Activated naive CD4-positive, alpha-beta T cell treated with anti-CD3 and anti-CD28 coated beads, Interleukin-2, amount 50 U/mL, for 24 hours (primary cell): ENCODE measurements around the gene ZC3H8.

Source experiments
- H3K27ac Mint-ChIP-seq: one replicate; pipeline ENCODE4 v1.8.0; 2021; ENCODE audit warnings: mild to moderate bottlenecking, mixed read lengths
- H3K27me3 Mint-ChIP-seq: one replicate; pipeline ENCODE4 v1.8.0; 2021; ENCODE audit warnings: mixed read lengths
- H3K36me3 Mint-ChIP-seq: one replicate; pipeline ENCODE4 v1.8.0; 2021; ENCODE audit warnings: mixed read lengths
- H3K4me1 Mint-ChIP-seq: one replicate; pipeline ENCODE4 v1.8.0; 2021; ENCODE audit warnings: mixed read lengths
- H3K4me3 Mint-ChIP-seq: one replicate; pipeline ENCODE4 v1.8.0; 2021; ENCODE audit warnings: mild to moderate bottlenecking, mixed read lengths
- H3K9me3 Mint-ChIP-seq: one replicate; pipeline ENCODE4 v1.8.0; 2021; ENCODE audit warnings: mixed read lengths

ZC3H8 gene

GRCh38 chr2:112275311-112275886, 20.6 kb upstream of the ZC3H8 start, which contains the start of gene ZC3H6:
ZC3H6 (plus strand) TSS chr2:112275597; CDS start chr2:112275995, 398 bp downstream.
- Mint-ChIP-seq H3K9me3 (no peaks in the 10 kb centered on the region), H3K27me3 (no peaks in the 10 kb centered on the region), H3K4me3 (peak within 1 kb of the TSS; percentile 92), H3K4me1 (peaks cover 31% of the 10 kb centered on the region), H3K36me3 (no peaks in the 10 kb centered on the region), H3K27ac (peak within 1 kb of the TSS; percentile 98)

DNA sequence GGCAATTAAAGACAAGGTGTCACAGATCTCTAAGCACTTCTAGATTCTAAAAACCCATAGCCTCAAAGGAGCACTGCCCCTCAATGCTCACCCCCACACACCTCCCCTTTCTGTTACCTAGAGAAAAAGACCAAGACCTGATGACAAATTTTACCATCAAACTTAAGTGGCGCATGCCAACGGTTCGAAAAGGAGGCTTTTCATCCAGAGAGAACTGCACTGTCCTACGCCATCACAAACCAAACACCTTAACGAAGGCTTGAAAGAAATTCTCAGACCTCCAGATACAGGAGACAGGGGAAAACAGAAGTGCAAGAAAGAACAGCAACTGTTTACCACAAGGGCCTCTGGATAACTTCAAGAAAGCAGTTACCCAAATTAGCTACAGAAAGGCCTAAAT, 18.5 kb upstream of the ZC3H8 start:
- Mint-ChIP-seq H3K9me3 (peaks cover 3% of the 10 kb centered on the region), H3K36me3 (no peaks in the 10 kb centered on the region), H3K4me1 (peaks cover 19% of the 10 kb centered on the region), H3K4me3 (peak overlapping the region; percentile 19), H3K27me3 (no peaks in the 10 kb centered on the region), H3K27ac (no peak overlapping the region)

DNA sequence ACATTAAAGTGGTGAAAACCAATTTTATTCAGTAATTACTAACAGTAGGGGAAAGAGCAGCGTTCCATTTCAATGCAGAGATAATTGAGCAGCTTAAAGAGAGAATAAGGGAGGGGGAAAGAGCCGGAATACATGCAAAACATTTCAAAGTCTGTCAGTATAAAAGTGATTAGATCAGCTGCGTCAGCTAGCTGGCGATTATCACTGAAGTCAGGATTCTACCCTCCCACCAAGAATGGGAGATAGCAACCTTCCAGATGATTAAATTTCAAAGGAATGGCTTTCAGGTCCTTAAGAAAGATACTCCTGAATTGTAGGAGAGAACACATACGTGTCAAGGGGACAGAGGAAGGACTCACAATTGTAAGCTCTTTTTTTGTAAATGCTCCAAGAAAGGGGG, 17.8 kb upstream of the ZC3H8 start:
- Mint-ChIP-seq H3K9me3 (peaks cover 7% of the 10 kb centered on the region), H3K36me3 (no peaks in the 10 kb centered on the region), H3K4me1 (peaks cover 12% of the 10 kb centered on the region), H3K27ac (peak overlapping the region; percentile 88), H3K4me3 (no peak overlapping the region), H3K27me3 (no peaks in the 10 kb centered on the region)

DNA sequence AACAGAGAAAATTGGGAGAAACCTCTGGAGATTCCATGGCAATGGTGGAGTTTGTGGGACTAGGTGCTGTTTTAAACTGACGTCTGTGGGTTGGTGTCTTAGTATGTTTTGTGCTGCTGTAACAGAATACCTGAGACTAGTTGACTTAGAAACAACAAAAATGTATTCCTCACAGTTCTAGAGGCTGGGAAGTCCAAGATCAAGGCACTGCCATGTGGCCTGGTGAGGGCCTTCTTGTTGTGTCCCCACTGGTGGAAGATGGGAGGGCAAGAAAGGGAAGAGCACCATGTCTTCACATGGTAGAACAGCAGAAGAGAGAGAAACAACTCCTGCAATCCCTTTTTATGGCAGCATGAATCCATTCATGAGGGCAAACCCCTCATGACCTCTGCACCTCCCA, 13.7 kb upstream of the ZC3H8 start:
- H3K27me3 Mint-ChIP-seq = no peaks in the 10 kb centered on the region
- H3K4me1 Mint-ChIP-seq = no peaks in the 10 kb centered on the region
- H3K27ac Mint-ChIP-seq = no peak overlapping the region
- H3K4me3 Mint-ChIP-seq = no peak overlapping the region
- H3K9me3 Mint-ChIP-seq = peaks cover 7% of the 10 kb centered on the region
- no peaks in the 10 kb centered on the region for H3K36me3 Mint-ChIP-seq

DNA sequence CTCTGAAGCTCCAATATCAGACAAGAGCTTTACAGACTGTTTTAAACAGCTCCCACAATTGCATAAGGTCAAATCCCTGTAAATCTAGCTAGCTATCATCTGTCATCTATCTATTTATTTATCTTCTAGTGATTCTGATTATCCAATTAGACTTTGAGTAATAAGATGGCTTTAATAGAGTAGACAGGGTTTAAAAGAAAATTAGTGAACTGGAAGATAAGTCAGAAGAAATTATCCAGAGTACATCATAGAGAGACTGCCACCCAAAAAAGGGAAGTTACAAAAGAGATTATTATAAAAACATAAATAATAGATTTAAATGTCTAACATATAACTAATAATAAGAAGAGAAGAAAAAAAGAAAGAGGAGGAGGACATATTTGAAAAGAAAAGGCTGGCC, 8.0 kb upstream of the ZC3H8 start:
- Mint-ChIP-seq H3K4me1 (peaks cover 5% of the 10 kb centered on the region), H3K4me3 (no peak overlapping the region), H3K27me3 (peaks cover 1% of the 10 kb centered on the region), H3K9me3 (no peaks in the 10 kb centered on the region), H3K36me3 (peaks cover 2% of the 10 kb centered on the region), H3K27ac (no peak overlapping the region)

- H3K27ac Mint-ChIP-seq = no peak overlapping the region
Measured at GRCh38 chr2:112260295-112260625, 5.4 kb upstream of the ZC3H8 start.

DNA sequence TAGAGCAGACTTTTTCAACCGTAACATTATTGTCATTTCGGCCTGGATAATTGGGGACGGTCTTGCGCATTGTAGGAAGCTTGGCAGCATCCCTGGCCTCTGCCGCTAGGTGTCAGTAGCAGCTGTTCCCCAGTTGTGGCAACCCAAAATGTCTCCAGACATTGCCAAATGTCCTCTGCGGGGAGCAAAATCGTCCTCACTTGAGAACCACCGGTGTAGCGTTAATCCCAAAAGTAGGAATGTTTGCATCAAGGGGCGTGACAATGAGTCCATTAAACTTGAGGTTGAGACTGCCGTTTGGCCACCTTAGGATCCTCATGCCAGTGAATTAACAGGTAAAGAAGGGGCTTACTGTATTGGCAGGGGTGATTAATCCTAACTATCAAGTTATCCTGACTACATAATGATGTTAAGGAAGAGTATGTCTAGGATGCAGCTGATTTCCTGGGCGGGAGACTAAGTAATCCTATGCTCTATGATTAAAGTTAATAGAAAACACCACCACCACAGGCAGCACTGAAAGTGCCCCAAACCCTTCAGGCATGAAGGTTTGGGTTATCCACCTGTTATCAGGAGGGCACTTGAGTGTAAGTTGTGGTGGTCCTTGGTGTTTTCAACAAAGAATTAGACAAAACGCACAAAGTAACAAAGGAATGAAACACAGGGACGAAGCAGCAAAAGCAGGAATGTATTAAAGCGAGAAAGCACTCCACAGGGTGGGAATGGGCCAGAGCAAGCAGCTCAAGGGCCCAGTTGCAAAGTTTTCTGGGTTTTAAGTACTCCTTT, 4.9 kb upstream of the ZC3H8 start:
- Mint-ChIP-seq H3K27ac (peak overlapping the region; percentile 78), H3K9me3 (no peaks in the 10 kb centered on the region), H3K36me3 (peaks cover 2% of the 10 kb centered on the region), H3K27me3 (peaks cover 1% of the 10 kb centered on the region), H3K4me3 (peak overlapping the region; percentile 70), H3K4me1 (peaks cover 10% of the 10 kb centered on the region)

More at GRCh38 chr2:112260295-112260625, 5.4 kb upstream of the ZC3H8 start:
- Mint-ChIP-seq H3K9me3 (no peaks in the 10 kb centered on the region), H3K4me1 (peaks cover 10% of the 10 kb centered on the region), H3K27me3 (peaks cover 1% of the 10 kb centered on the region), H3K36me3 (peaks cover 2% of the 10 kb centered on the region), H3K4me3 (no peak overlapping the region)

DNA sequence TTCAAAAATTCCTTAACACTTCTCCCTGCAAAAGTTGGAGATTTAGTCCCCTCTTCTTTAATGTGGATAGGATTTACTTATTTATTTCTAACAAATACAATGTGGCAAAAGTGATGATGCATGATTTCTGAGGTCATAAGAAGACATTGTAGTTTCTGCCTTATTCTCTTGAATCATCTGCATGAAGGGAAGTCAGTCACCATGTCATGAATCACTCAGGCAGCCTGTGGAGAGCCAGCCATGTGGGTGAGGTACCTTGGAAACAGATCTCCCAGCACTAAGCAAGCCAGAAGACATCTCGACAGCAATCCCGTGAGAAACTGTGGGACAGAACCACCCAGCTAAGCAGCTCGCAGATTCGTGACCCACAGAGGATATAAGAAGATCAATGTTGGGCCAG, 2.7 kb upstream of the ZC3H8 start:
- H3K27ac Mint-ChIP-seq = no peak overlapping the region
- peaks cover 10% of the 10 kb centered on the region for H3K4me1 Mint-ChIP-seq
- no peaks in the 10 kb centered on the region for H3K9me3 Mint-ChIP-seq
- H3K27me3 Mint-ChIP-seq = peaks cover 1% of the 10 kb centered on the region
- peaks cover 8% of the 10 kb centered on the region for H3K36me3 Mint-ChIP-seq
- no peak overlapping the region for H3K4me3 Mint-ChIP-seq

GRCh38 chr2:112256654-112257053, 1.8 kb upstream of the ZC3H8 start:
- Mint-ChIP-seq H3K36me3 (peaks cover 8% of the 10 kb centered on the region), H3K9me3 (no peaks in the 10 kb centered on the region), H3K4me1 (peaks cover 10% of the 10 kb centered on the region), H3K27me3 (peaks cover 1% of the 10 kb centered on the region), H3K4me3 (no peak overlapping the region), H3K27ac (peak overlapping the region; percentile 5)

DNA sequence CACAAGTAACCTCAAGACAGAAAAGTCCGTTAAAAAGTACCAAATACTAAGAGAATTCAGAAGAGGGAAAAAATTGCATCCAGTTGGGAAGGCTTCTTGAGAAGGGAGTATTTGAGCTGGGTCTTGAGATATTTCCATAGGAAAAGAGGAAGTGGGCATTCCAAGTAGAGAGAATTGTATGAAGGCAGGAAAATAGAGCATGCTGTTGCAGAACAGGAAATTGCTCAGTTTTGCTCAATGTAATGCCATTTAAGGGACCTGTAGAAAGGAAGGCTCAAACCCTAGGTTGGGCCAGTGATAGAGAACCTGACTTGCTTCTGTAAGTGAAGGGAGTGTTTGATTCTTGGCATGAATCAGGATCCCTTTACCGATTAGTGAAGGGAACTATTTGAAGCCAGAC, 1.0 kb upstream of the ZC3H8 start:
- peak overlapping the region; percentile 16 for H3K4me3 Mint-ChIP-seq
- H3K27ac Mint-ChIP-seq = no peak overlapping the region
- H3K4me1 Mint-ChIP-seq = peaks cover 10% of the 10 kb centered on the region
- H3K36me3 Mint-ChIP-seq = peaks cover 8% of the 10 kb centered on the region
- no peaks in the 10 kb centered on the region for H3K9me3 Mint-ChIP-seq
- peaks cover 1% of the 10 kb centered on the region for H3K27me3 Mint-ChIP-seq

- Mint-ChIP-seq H3K36me3 (peaks cover 8% of the 10 kb centered on the region), H3K4me3 (no peak overlapping the region), H3K4me1 (peaks cover 5% of the 10 kb centered on the region), H3K9me3 (no peaks in the 10 kb centered on the region), H3K27ac (no peak overlapping the region), H3K27me3 (no peaks in the 10 kb centered on the region)
Measured at GRCh38 chr2:112253261-112253815, 1.5 kb downstream of the ZC3H8 start.

DNA sequence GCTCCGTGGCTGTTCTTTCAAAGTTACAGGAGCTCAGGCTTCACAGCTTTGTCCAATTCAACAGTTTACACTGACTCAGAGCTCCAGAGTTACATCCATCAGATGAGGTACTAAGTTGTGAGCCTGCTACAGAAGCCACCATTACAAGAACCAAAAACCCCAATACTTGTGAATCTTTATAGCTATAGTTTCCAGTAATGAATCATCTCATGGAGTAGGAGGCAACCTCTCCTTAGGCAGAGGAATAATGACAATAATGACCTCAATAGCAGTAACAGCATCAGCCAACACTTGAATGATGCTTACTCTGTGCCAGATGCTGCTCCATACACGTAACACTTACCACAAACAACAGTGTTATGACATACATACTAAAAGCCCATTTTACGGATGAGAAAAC, 3.6 kb downstream of the ZC3H8 start:
- H3K27me3 Mint-ChIP-seq = no peaks in the 10 kb centered on the region

GRCh38 chr2:112244854-112245253, 10.0 kb downstream of the ZC3H8 start:
- no peaks in the 10 kb centered on the region for H3K27me3 Mint-ChIP-seq
- peaks cover 31% of the 10 kb centered on the region for H3K36me3 Mint-ChIP-seq
- peaks cover 5% of the 10 kb centered on the region for H3K9me3 Mint-ChIP-seq
- H3K4me1 Mint-ChIP-seq = peaks cover 59% of the 10 kb centered on the region
- no peak overlapping the region for H3K4me3 Mint-ChIP-seq
- no peak overlapping the region for H3K27ac Mint-ChIP-seq

More for the DNA sequence above, 3.6 kb downstream of the ZC3H8 start:
- Mint-ChIP-seq H3K36me3 (peaks cover 19% of the 10 kb centered on the region), H3K4me3 (no peak overlapping the region), H3K4me1 (peaks cover 3% of the 10 kb centered on the region), H3K27ac (no peak overlapping the region), H3K9me3 (peaks cover 3% of the 10 kb centered on the region)

DNA sequence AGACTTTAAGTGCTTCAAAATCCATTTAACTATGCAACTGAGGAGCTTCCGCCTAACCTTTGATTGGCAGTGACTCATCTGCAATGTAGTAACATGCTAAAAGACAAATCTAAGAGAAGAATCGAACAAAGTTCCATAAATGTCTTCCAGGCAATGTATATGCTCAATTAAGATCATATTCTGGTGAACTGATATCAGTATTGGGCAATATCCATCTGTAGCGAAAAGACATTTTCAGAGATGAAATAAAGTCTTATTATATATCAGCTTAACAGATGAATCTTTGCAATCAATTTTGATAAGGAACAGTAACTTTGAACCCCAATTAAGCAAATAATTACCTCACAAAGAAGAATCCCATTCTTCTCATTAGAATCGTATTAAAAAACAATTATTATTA, 11.6 kb downstream of the ZC3H8 start:
- Mint-ChIP-seq H3K36me3 (peaks cover 29% of the 10 kb centered on the region), H3K27ac (peak overlapping the region; percentile 47), H3K27me3 (no peaks in the 10 kb centered on the region), H3K4me1 (peaks cover 62% of the 10 kb centered on the region), H3K4me3 (peak overlapping the region; percentile 36), H3K9me3 (peaks cover 5% of the 10 kb centered on the region)

GRCh38 chr2:112242384-112242783, 12.5 kb downstream of the ZC3H8 start:
- peaks cover 5% of the 10 kb centered on the region for H3K9me3 Mint-ChIP-seq
- no peak overlapping the region for H3K27ac Mint-ChIP-seq
- H3K27me3 Mint-ChIP-seq = no peaks in the 10 kb centered on the region
- H3K4me3 Mint-ChIP-seq = peak overlapping the region; percentile 15
- peaks cover 25% of the 10 kb centered on the region for H3K36me3 Mint-ChIP-seq
- peaks cover 67% of the 10 kb centered on the region for H3K4me1 Mint-ChIP-seq

DNA sequence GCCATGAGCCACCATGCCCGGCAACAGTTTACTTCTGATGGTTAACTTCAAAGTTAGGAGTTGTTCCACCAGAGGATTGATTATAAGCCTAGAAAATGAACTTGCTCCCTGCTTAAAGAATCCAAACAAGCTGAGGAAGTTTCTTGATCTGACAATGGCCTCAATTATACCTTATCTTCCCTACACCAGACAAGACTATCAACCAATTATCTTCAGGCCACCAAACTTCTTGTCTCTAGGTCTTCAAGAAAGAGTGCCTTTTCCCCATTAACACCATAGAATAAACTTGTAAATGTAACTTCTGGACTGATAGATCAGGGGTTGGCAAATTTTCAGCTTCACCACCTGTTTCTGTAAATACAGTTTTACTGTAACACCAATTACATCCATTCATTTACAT, 15.0 kb downstream of the ZC3H8 start:
- Mint-ChIP-seq H3K36me3 (peaks cover 15% of the 10 kb centered on the region), H3K9me3 (no peaks in the 10 kb centered on the region), H3K4me3 (no peak overlapping the region), H3K27me3 (no peaks in the 10 kb centered on the region), H3K4me1 (peaks cover 58% of the 10 kb centered on the region), H3K27ac (peak overlapping the region; percentile 30)
